Panc1 (cell line): ENCODE measurements around the gene OLFML1.

Experiments used
- CTCF ChIP-seq: fragments of 450-650 bp; IDR thresholded peaks from 2 replicates; pipeline ENCODE4 v1.5.1; 2017; ENCODE audit warnings: mild to moderate bottlenecking
- POLR2AphosphoS5 ChIP-seq: IDR thresholded peaks from 2 replicates; pipeline ENCODE4 v1.6.1; 2012; ENCODE audit warnings: mild to moderate bottlenecking, low read depth, low read length, moderate library complexity
- TCF7L2 ChIP-seq: IDR thresholded peaks from 2 replicates; pipeline ENCODE4 v1.6.1; 2011; ENCODE audit warnings: mild to moderate bottlenecking, low read depth, low read length, inconsistent platforms
- TF ChIP-seq, protein P1 (sequence below), 2 experiments: IDR thresholded peaks; 2 replicates each; pipeline ENCODE4 v1.6.1; 2011 to 2012; ENCODE audit warnings: low read depth in 2 of 2, control low read depth in 1 of 2, low read length in 1 of 2, mild to moderate bottlenecking in 1 of 2, moderate library complexity in 1 of 2; ENCODE audit not compliant: insufficient read depth in 1 of 2

DNA sequence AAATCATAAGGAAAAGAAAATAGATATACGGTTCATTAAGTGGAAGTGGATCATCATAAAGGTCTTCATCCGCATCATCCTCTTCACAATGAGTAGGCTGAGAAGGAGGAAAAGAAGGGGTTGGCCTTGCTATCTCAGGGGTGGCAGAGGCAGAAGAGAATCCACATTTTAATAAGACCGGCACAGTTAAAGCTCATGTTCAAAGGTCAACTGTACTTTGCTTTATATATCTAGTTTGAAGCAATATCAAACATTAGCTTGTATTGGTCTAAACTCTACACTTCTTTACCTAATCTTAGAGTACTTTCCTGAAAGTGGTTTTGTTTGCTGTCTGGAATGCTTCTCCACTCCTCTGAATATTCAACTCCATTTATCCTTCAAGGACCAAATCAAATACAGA is 22.8 kb downstream of the OLFML1 start:
- TF ChIP-seq CTCF (no peak), POLR2AphosphoS5 (no peak), TCF7L2 (no peak)
- TF ChIP-seq, protein P1, sequence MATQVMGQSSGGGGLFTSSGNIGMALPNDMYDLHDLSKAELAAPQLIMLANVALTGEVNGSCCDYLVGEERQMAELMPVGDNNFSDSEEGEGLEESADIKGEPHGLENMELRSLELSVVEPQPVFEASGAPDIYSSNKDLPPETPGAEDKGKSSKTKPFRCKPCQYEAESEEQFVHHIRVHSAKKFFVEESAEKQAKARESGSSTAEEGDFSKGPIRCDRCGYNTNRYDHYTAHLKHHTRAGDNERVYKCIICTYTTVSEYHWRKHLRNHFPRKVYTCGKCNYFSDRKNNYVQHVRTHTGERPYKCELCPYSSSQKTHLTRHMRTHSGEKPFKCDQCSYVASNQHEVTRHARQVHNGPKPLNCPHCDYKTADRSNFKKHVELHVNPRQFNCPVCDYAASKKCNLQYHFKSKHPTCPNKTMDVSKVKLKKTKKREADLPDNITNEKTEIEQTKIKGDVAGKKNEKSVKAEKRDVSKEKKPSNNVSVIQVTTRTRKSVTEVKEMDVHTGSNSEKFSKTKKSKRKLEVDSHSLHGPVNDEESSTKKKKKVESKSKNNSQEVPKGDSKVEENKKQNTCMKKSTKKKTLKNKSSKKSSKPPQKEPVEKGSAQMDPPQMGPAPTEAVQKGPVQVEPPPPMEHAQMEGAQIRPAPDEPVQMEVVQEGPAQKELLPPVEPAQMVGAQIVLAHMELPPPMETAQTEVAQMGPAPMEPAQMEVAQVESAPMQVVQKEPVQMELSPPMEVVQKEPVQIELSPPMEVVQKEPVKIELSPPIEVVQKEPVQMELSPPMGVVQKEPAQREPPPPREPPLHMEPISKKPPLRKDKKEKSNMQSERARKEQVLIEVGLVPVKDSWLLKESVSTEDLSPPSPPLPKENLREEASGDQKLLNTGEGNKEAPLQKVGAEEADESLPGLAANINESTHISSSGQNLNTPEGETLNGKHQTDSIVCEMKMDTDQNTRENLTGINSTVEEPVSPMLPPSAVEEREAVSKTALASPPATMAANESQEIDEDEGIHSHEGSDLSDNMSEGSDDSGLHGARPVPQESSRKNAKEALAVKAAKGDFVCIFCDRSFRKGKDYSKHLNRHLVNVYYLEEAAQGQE (IDR thresholded peaks at IDR 0.05; ENCODE audit: insufficient read depth in 1 of 2, low read depth in 2 of 2, low read length in 1 of 2) = no peak
